Endodermal cell (in vitro differentiated cells): ENCODE data around the gene MLX. TPM values are rescaled to one million over a fixed set of nuclear protein-coding genes. Genes with fewer than 3 reads are reported as not detected.
"Not testable (repeated sequence)": the region's sequence is repeated elsewhere in the genome, so short reads cannot be mapped to it uniquely, and the experiment has no call there.

Source experiments
- DNase-seq: peaks from one replicate; pipeline ENCODE4 v3.0.0-alpha.2; 2017
- H3K27ac ChIP-seq: 2 replicates; pipeline ENCODE4 v1.5.1; 2013; ENCODE audit warnings: mild to moderate bottlenecking, low read depth, low read length, moderate library complexity
- H3K27me3 ChIP-seq: 2 replicates; pipeline ENCODE4 v1.6.1; 2013; ENCODE audit warnings: mild to moderate bottlenecking, low read length, moderate library complexity; ENCODE audit not compliant: insufficient read depth, control insufficient read depth, poor library complexity, severe bottlenecking
- H3K36me3 ChIP-seq: 2 replicates; pipeline ENCODE4 v1.7.0; 2013; ENCODE audit warnings: mild to moderate bottlenecking, low read length, moderate library complexity; ENCODE audit not compliant: control insufficient read depth, insufficient read depth
- H3K4me1 ChIP-seq: one replicate; pipeline ENCODE4 v1.7.0; 2013; ENCODE audit warnings: low read length; ENCODE audit not compliant: control insufficient read depth, insufficient read depth
- H3K4me3 ChIP-seq: 2 replicates; pipeline ENCODE4 v1.5.1; 2013; ENCODE audit warnings: mild to moderate bottlenecking, low read length, moderate library complexity
- H3K9ac ChIP-seq: 2 replicates; pipeline ENCODE4 v1.6.1; 2013; ENCODE audit warnings: mild to moderate bottlenecking, low read length, moderate library complexity; ENCODE audit not compliant: poor library complexity, severe bottlenecking; ENCODE audit errors: extremely low read depth
- H3K9me3 ChIP-seq: 2 replicates; pipeline ENCODE4 v1.6.1; 2013; ENCODE audit warnings: mild to moderate bottlenecking, low read length, moderate library complexity; ENCODE audit not compliant: control insufficient read depth
- H3K27ac Mint-ChIP-seq: 2 replicates; pipeline ENCODE4 v1.8.0; 2020; ENCODE audit warnings: mixed read lengths
- H3K27me3 Mint-ChIP-seq: 2 replicates; pipeline ENCODE4 v1.8.0; 2021; ENCODE audit warnings: mild to moderate bottlenecking, mixed read lengths; ENCODE audit not compliant: insufficient read depth
- H3K36me3 Mint-ChIP-seq: 2 replicates; pipeline ENCODE4 v1.8.0; 2020; ENCODE audit warnings: low read depth, mixed read lengths
- H3K4me1 Mint-ChIP-seq: 2 replicates; pipeline ENCODE4 v1.8.0; 2020; ENCODE audit warnings: mixed read lengths
- H3K4me3 Mint-ChIP-seq: 2 replicates; pipeline ENCODE4 v1.8.0; 2020; ENCODE audit warnings: mild to moderate bottlenecking, moderate library complexity, mixed read lengths
- H3K9me3 Mint-ChIP-seq: 2 replicates; pipeline ENCODE4 v1.8.0; 2020; ENCODE audit warnings: mild to moderate bottlenecking, mixed read lengths
- CTCF ChIP-seq: fragments of 200-600 bp; sonication (generic); conservative IDR thresholded peaks from 2 replicates; pipeline ENCODE4 v1.5.0; 2021; ENCODE audit warnings: antibody characterized with exemption, mild to moderate bottlenecking
- WGBS, 2 experiments: methylation state at CpG; one replicate each; pipeline versions ENCODE4 v1.1.5 to v1.1.7; 2013; ENCODE audit warnings: missing lambda C conversion rate in 2 of 2, mixed read lengths in 1 of 2; ENCODE audit not compliant: insufficient coverage in 1 of 2, insufficient read length in 1 of 2; 5-methylcytosine and 5-hydroxymethylcytosine counted together
- total RNA-seq, 2 donors: library from RNA; stranded (reverse); fragmentation: NEBNext Ultra II Directional in 1 of 2; extraction: Animal tissue kit (Norgen Biotek cat#: 25700) in 1 of 2; gene quantifications; 2 replicates in 1 of 2; 3 replicates in 1 of 2; pipeline ENCODE4 v1.2.1, GENCODE V29; 2021

MLX gene
- total RNA-seq, 2 donors from 2014 or later: 37.1 to 38.5 TPM

- Mint-ChIP-seq H3K4me3 (peak overlapping the region; percentile 82), H3K4me1 (peaks cover 16% of the 10 kb centered on the region), H3K27ac (peak overlapping the region; percentile 94)
- not testable (repeated sequence) for H3K27me3 Mint-ChIP-seq, H3K4me1 ChIP-seq, H3K9ac ChIP-seq, H3K36me3 ChIP-seq, H3K36me3 Mint-ChIP-seq, H3K9me3 Mint-ChIP-seq, H3K27ac ChIP-seq, H3K4me3 ChIP-seq, H3K9me3 ChIP-seq, H3K27me3 ChIP-seq
- TF ChIP-seq CTCF: peak; percentile 71
- DNase-seq: peak; percentile 95
- WGBS, 2 experiments: 40% methylated on average over 5 of the region's 5 CpGs; no CpG with 5 or more reads in 1 of the 2 experiments
Observed at GRCh38 chr17:42555961-42556617, 10.8 kb upstream of the MLX start.

- H3K9me3 Mint-ChIP-seq: no peaks in the 10 kb centered on the region
- no peak for DNase-seq
- 96 to 97% methylated on average over 5 to 6 of the region's 6 CpGs for WGBS, 2 experiments
- no peak overlapping the region for H3K4me3 Mint-ChIP-seq
- H3K4me1 ChIP-seq: no peaks in the 10 kb centered on the region
- no peak overlapping the region for H3K4me3 ChIP-seq
- H3K4me1 Mint-ChIP-seq: peaks cover 29% of the 10 kb centered on the region
- no peak for TF ChIP-seq CTCF
- no peak overlapping the region for H3K27ac ChIP-seq
- peaks cover 6% of the 10 kb centered on the region for H3K36me3 Mint-ChIP-seq
- H3K36me3 ChIP-seq: peaks cover 4% of the 10 kb centered on the region
- H3K9me3 ChIP-seq: no peaks in the 10 kb centered on the region
- no peak overlapping the region for H3K9ac ChIP-seq
- no peak overlapping the region for H3K27ac Mint-ChIP-seq
- H3K27me3 Mint-ChIP-seq: no peaks in the 10 kb centered on the region
- H3K27me3 ChIP-seq: no peaks in the 10 kb centered on the region
Observed at GRCh38 chr17:42559075-42559474, 7.8 kb upstream of the MLX start.

GRCh38 chr17:42560246-42560645 lies 6.7 kb upstream of the MLX start:
- Histone ChIP-seq H3K4me3 (no peak overlapping the region), H3K9ac (no peak overlapping the region), H3K27me3 (no peaks in the 10 kb centered on the region), H3K9me3 (no peaks in the 10 kb centered on the region), H3K4me1 (no peaks in the 10 kb centered on the region), H3K36me3 (peaks cover 16% of the 10 kb centered on the region), H3K27ac (no peak overlapping the region)
- Mint-ChIP-seq H3K27me3 (no peaks in the 10 kb centered on the region), H3K27ac (no peak overlapping the region), H3K4me3 (no peak overlapping the region), H3K36me3 (peaks cover 6% of the 10 kb centered on the region), H3K4me1 (peaks cover 26% of the 10 kb centered on the region), H3K9me3 (no peaks in the 10 kb centered on the region)
- 80% methylated on average over 2 of the region's 3 CpGs; no CpG with 5 or more reads in 1 of the 2 experiments for WGBS, 2 experiments
- no peak for TF ChIP-seq CTCF
- no peak for DNase-seq
